ENCODE data around the gene NFIA.

The NFIA gene

GRCh38 chr1:61434276-61434675 lies 351.9 kb downstream of the NFIA start:
- no peak for DNase-seq (ENCODE audit: low spot score)

- DNase-seq (ENCODE audit: low spot score) = no peak
Measured at GRCh38 chr1:61435226-61435625, 352.9 kb downstream of the NFIA start.

GRCh38 chr1:61436016-61436415 lies 353.7 kb downstream of the NFIA start:
- no peak for DNase-seq (ENCODE audit: low spot score)

GRCh38 chr1:61436491-61437120 lies 354.2 kb downstream of the NFIA start:
- DNase-seq (ENCODE audit: low spot score) = no peak

GRCh38 chr1:61439234-61439633 lies 356.9 kb downstream of the NFIA start:
- no peak for DNase-seq (ENCODE audit: low spot score)

GRCh38 chr1:61441723-61442262 lies 359.4 kb downstream of the NFIA start:
- no peak for DNase-seq (ENCODE audit: low spot score)

GRCh38 chr1:61442544-61442943 lies 360.2 kb downstream of the NFIA start:
- no peak for DNase-seq (ENCODE audit: low spot score)

- DNase-seq (ENCODE audit: low spot score) = no peak
Measured at GRCh38 chr1:61444288-61444687, 361.9 kb downstream of the NFIA start.

GRCh38 chr1:61445269-61445825 lies 363.0 kb downstream of the NFIA start:
- DNase-seq (ENCODE audit: low spot score) = no peak

- no peak for DNase-seq (ENCODE audit: low spot score)
Measured at GRCh38 chr1:61446531-61446991, 364.2 kb downstream of the NFIA start.

GRCh38 chr1:61447106-61447967 lies 365.0 kb downstream of the NFIA start:
- DNase-seq (ENCODE audit: low spot score) = no peak

GRCh38 chr1:61447968-61448430 lies 365.6 kb downstream of the NFIA start:
- no peak for DNase-seq (ENCODE audit: low spot score)

GRCh38 chr1:61448914-61449313 lies 366.6 kb downstream of the NFIA start:
- DNase-seq (ENCODE audit: low spot score) = no peak

GRCh38 chr1:61449410-61449809 lies 367.0 kb downstream of the NFIA start:
- DNase-seq (ENCODE audit: low spot score) = no peak

- DNase-seq (ENCODE audit: low spot score) = no peak
Measured at GRCh38 chr1:61450454-61450853, 368.1 kb downstream of the NFIA start.

GRCh38 chr1:61450872-61451571 lies 368.7 kb downstream of the NFIA start:
- no peak for DNase-seq (ENCODE audit: low spot score)

GRCh38 chr1:61451572-61451968 lies 369.2 kb downstream of the NFIA start:
- no peak for DNase-seq (ENCODE audit: low spot score)

GRCh38 chr1:61452176-61453035 lies 370.0 kb downstream of the NFIA start:
- DNase-seq (ENCODE audit: low spot score) = no peak

- DNase-seq (ENCODE audit: low spot score) = peak; percentile 80
Measured at GRCh38 chr1:61453111-61453961, 371.0 kb downstream of the NFIA start.

- DNase-seq (ENCODE audit: low spot score) = no peak
Measured at GRCh38 chr1:61455400-61455799, 373.0 kb downstream of the NFIA start.
